GM19395 (cell line): Measurements from ENCODE around the gene TNFRSF6B.
A peak's percentile ranks its signal among the peaks of the same experiment; 100 is the strongest.
"Not testable (repeated sequence)": the region's sequence is repeated elsewhere in the genome, so short reads cannot be mapped to it uniquely, and the experiment has no call there.

ENCODE experiments used
- ATAC-seq: cut with Tn5 transposase; IDR thresholded peaks from one replicate; pipeline ENCODE4 v1.9.1; 2021; ENCODE audit warnings: mild to moderate bottlenecking, moderate library complexity; ENCODE audit not compliant: unreplicated experiment

TNFRSF6B gene

DNA sequence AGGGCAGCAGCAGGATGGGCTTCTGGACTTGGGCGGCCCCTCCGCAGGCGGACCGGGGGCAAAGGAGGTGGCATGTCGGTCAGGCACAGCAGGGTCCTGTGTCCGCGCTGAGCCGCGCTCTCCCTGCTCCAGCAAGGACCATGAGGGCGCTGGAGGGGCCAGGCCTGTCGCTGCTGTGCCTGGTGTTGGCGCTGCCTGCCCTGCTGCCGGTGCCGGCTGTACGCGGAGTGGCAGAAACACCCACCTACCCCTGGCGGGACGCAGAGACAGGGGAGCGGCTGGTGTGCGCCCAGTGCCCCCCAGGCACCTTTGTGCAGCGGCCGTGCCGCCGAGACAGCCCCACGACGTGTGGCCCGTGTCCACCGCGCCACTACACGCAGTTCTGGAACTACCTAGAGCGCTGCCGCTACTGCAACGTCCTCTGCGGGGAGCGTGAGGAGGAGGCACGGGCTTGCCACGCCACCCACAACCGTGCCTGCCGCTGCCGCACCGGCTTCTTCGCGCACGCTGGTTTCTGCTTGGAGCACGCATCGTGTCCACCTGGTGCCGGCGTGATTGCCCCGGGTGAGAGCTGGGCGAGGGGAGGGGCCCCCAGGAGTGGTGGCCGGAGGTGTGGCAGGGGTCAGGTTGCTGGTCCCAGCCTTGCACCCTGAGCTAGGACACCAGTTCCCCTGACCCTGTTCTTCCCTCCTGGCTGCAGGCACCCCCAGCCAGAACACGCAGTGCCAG is at the start of gene TNFRSF6B:
TSS of gene TNFRSF6B (plus strand) at position 25 of the 729 bp plus-strand sequence. CDS start at position 141, 116 bp downstream.
- no peak for ATAC-seq

DNA sequence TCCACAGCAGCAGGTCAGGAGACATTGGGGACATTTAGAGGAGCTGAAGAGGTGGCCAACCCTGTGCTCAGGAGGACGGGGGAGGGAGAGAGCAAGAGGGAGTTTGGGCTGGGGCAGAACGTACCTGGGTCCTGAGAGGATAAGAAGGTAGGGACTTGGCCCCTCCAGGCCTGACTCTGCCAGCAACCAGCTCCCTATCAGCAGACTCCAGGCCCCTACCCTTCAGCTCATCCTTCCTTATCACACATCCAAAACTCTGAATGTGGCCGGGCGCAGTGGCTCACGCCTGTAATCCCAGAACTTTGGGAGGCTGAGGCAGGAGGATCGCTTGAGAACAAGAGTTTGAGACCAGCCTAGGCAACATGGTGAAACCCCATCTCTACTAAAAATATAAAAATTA is 48.3 kb upstream of the TNFRSF6B start:
- no peak for ATAC-seq

DNA sequence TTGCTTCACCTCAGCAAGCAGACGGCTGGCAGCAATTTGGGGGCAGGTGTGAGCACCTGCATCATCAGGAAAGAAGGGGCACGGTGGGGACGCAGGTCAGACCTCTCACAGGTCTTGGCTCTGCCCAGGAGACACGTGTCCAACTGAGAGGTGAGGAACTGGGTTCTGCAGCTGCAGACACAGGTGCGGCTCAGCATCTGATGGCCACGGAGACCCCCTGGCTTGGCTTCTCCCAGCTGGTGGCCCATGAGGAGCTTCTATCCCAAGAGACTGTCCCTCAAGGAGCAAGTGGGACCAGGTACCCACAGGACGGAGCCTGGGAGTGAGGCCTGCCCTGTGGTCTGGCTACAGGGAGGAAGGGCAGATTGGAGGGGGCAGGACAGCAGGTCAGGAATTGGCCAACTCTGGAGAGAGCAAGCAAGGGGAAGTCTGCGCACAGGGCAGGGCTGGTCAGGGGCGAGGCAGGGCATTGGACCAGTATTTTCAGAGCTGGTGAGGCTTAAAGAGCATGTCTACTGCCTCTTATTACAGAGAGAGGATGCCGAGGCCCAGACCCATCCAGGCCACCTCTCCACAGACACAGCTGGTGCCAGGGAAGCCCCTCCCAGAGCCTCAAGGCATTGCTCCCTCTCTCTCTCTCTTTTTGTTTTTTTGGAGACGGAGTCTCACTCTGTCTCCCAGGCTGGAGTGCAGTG is 47.4 kb upstream of the TNFRSF6B start:
- no peak for ATAC-seq

DNA sequence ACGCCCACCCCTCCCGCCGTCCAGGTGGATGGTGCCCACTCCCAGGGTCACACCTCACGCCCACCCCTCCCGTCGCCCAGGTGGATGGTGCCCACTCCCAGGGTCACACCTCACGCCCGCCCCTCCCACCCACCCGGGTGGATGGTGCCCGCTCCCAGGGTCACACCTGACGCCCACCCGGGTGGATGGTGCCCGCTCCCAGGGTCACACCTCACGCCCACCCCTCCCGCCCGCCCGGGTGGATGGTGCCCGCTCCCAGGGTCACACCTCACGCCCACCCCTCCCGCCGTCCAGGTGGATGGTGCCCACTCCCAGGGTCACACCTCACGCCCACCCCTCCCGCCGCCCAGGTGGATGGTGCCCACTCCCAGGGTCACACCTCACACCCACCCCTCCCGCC is 46.0 kb upstream of the TNFRSF6B start:
- not testable (repeated sequence) for ATAC-seq

DNA sequence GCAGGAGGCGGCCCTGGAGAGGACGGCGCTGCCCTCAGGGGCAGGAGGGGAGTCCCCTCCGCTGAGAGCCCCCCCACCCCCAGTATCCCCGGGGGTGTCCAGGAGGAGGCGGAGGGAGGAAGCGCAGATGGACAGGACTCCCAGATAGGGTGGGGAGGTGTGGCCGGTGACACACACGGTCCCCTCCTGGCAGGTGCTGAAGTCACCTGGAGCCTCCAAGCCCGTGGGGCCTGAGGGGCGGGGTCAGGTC is 44.6 kb upstream of the TNFRSF6B start:
- ATAC-seq: no peak

- no peak for ATAC-seq
Measured at GRCh38 chr20:63652192-63652980, 44.1 kb upstream of the TNFRSF6B start.

- no peak for ATAC-seq
Measured at GRCh38 chr20:63653041-63653973, 43.1 kb upstream of the TNFRSF6B start, which contains the start of gene STMN3. Gene STMN3 (minus strand): TSS chr20:63653424. CDS start chr20:63653345, 79 bp downstream.

DNA sequence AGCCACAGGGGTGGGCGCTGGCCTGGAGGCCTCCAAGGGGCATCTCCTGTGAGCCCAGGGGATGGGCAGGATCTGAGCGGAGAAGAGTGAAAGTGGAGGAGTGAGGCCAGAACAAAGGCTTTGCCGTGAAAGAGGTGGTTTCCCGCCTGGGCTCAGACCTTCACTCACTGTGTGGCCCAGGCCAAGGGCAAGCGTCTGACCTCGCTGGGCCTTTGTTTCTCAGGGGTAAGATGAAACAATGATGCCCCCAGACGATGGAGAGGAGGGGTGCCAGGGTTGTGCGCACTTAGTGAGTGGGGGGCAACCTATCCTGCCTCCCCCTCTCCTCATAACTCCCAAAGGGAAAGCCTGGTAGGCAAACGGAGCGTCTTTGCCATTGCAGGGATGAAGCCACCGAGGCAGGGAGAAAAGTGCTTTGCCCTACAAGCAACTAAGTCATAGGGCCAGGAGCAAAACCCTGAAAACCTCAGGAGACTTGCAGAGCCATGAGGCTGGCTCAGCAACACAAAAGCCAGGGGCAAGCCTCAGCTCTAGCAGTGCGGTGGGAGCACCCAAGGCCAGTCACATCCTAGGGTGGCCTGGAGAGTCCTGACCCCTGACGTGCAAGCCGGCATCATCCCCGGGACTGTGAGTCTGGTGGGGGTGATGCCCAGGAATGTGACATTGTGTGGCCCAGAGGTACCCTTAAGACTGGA is 42.3 kb upstream of the TNFRSF6B start:
- ATAC-seq: no peak

DNA sequence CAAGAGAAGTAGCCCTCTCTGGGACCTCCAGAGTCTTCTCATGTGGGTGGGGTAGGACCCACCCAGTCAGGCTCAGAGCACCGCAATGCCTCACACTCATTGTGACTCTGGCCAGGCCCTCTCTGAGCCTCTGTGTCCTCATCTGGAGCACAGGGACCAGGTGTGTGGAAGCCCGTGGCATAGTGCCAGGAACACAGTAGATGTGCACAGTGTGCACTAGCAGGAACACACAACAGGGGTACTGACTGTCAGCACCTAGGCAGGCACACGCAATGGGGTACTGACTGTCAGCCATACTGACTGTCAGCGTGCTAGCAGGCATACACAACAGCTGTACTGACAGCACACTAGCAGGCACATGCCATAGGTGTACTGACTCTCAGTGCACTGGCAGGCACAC is 41.2 kb upstream of the TNFRSF6B start:
- ATAC-seq: no peak

- ATAC-seq: no peak
Measured at GRCh38 chr20:63656451-63656850, 40.0 kb upstream of the TNFRSF6B start.

GRCh38 chr20:63657260-63657936 is 39.1 kb upstream of the TNFRSF6B start:
- no peak for ATAC-seq

DNA sequence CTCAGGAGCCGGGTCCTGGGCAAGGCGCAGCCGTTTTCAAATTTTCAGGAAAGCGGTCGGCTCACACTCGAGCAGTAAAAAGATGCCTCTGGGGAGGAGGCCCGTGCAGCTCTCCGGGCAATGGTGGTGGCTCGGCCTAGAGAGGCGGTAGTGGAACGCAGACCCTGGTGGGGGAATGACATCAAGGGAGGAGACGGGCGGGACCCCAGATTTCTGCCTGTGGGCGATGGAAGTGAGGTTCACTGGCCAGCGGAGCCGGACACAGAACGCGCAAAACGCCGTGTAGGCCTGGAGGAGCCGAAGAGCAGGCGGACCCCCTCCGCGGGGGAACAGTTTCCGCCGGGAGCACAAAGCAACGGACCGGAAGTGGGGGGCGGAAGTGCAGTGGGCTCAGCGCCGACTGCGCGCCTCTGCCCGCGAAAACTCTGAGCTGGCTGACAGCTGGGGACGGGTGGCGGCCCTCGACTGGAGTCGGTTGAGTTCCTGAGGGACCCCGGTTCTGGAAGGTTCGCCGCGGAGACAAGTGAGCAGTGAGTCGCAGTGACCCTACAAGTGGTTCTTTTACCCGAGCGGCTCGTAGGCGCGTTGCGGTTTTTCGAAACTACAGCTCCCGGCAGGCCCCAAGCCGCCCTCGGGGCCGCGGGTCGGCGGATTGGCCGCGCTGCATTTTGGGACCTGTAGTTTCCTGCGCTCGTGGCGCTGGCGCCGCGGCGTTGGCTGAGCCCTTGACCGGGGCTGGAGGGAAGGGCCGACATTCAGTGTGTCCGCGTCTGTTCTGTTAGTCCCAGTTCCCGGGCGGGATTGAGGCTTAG is 38.3 kb upstream of the TNFRSF6B start, which contains the start of gene RTEL1:
TSS of gene RTEL1 (plus strand) at position 376 of the 812 bp plus-strand sequence. CDS start 1,091 bp downstream, outside the sequence.
- ATAC-seq: peak; percentile 84

DNA sequence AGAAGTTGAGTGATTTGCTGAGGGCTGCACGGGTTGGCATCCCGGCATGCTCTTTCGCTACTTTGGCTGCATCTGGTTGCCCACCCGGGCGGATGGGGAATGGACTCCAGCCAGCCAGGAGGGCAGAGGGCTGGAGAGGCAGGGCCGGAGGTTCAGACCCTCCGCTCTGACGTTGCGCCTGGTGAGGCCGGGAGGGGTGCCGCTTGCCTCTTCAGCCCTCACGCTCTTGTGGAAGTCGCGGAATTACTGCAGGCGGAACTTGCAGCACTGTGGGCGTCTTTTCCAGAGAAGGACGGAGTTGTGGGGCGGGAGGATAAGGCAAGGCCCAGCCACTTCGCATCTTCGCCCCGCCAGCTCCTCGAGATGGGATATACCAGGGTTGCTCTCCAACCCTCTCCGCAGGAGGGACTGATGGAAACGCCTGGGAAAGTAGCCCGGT is 37.7 kb upstream of the TNFRSF6B start:
- ATAC-seq: peak; percentile 35

DNA sequence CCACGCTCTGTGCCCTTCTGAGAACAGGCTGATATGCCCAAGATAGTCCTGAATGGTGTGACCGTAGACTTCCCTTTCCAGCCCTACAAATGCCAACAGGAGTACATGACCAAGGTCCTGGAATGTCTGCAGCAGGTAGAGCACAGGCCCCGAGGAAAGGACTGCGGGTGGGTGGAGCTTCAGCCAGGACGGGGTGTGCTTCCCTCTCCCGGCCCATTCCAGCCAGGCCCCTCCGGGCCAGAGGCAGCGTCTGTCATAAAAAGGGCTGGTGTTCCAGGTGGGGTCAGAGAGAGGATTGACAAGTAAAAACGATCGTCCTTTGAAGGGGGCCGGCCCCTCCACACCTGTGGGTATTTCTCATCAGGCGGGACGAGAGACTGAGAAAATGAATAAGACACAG is 37.1 kb upstream of the TNFRSF6B start:
- no peak for ATAC-seq

GRCh38 chr20:63660174-63660573 is 36.3 kb upstream of the TNFRSF6B start:
- ATAC-seq: not testable (repeated sequence)

DNA sequence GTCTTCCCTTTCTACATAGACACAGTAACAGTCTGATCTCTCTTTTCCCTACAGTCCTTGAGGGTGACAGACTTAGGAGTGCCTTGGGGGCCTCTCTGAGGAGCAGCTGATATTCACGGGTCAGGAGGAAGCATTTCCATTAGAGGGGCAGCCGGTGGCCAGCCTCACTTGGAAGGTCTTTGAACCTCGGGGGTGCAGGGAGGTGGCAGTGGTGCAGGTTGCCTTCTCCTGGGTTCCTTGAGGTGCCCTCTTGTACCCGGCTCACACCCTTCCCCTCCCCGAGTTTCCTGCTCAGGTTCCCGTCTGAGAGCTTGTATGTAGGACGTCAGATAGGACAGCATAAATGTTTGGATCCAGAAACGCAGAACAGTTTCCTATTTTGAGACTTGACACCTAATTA is 35.8 kb upstream of the TNFRSF6B start:
- no peak for ATAC-seq

DNA sequence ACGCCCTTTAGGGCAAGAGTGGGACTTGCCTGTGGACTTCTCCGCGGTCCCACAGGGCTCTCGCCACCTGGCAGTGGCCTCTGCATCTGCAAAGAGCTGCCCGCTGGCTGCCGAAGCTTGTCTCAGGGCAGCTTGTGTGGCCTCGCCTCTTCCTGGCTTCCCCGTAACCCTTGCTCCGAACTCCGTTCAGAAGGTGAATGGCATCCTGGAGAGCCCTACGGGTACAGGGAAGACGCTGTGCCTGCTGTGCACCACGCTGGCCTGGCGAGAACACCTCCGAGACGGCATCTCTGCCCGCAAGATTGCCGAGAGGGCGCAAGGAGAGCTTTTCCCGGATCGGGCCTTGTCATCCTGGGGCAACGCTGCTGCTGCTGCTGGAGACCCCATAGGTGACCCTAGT is 35.3 kb upstream of the TNFRSF6B start:
- no peak for ATAC-seq

GRCh38 chr20:63661959-63662812 is 34.3 kb upstream of the TNFRSF6B start:
- no peak for ATAC-seq
